SK-N-SH (cell line): ENCODE data around the gene MLEC. TPM values are rescaled to one million over a fixed set of nuclear protein-coding genes. Genes with fewer than 3 reads are reported as not detected.

Experiments
- CTCF ChIA-PET: fragments of 300-600, 350-600 bp; formaldehyde crosslinking; extraction: SDS; loops from one replicate; lab custom pipeline; 2021; lab: Yijun Ruan, JAX
- POLR2A ChIA-PET: fragments of 350-600 bp; sonication (Branson Sonifier 250); formaldehyde crosslinking; extraction: SDS; loops from one replicate; lab custom pipeline; 2020; ENCODE audit warnings: antibody characterized with exemption, inconsistent platforms; lab: Yijun Ruan, JAX
- DNase-seq: peaks from one replicate; pipeline ENCODE4 v3.0.0; 2012
- H2AFZ ChIP-seq: fragments of 200-600 bp; sonication (generic); 2 replicates; pipeline ENCODE4 v1.8.1; 2016; ENCODE audit warnings: antibody characterized with exemption, mild to moderate bottlenecking, low read depth
- H3F3A ChIP-seq: fragments of 200-600 bp; sonication (generic); replicated peaks from 2 replicates; pipeline ENCODE3; 2016; ENCODE audit warnings: antibody characterized with exemption, mild to moderate bottlenecking; ENCODE audit not compliant: insufficient read depth
- H3K27ac ChIP-seq, 2 experiments: fragments of 200-500 bp in 1 of 2; fragments of 200-600 bp in 1 of 2; sonication (Bioruptor generic) in 1 of 2; sonication (generic), shearing (Covaris generic) in 1 of 2; 2 replicates each; pipeline versions ENCODE4 v1.5.1 to v1.6.1; 2014 to 2016; ENCODE audit warnings: low read depth in 2 of 2, inconsistent platforms in 1 of 2, low read length in 1 of 2, mild to moderate bottlenecking in 1 of 2, mixed read lengths in 1 of 2
- H3K27me3 ChIP-seq: fragments of 200-600 bp; sonication (generic), shearing (Covaris generic); 2 replicates; pipeline ENCODE4 v1.6.1; 2016; ENCODE audit warnings: mixed run types; ENCODE audit not compliant: insufficient read depth
- H3K36me3 ChIP-seq, 2 experiments: fragments of 200-500 bp in 1 of 2; fragments of 200-600 bp in 1 of 2; sonication (Bioruptor generic) in 1 of 2; sonication (generic) in 1 of 2; replicated peaks in 1 of 2; 2 replicates each; pipeline versions ENCODE3 to v1.5.1; 2014 to 2016; ENCODE audit warnings: low read length in 1 of 2, mild to moderate bottlenecking in 1 of 2; ENCODE audit not compliant: insufficient read depth in 2 of 2, control insufficient read depth in 1 of 2
- H3K4me1 ChIP-seq, 2 experiments: fragments of 200-500 bp in 1 of 2; fragments of 200-600 bp in 1 of 2; sonication (Bioruptor generic) in 1 of 2; sonication (generic), shearing (Covaris generic) in 1 of 2; 2 replicates each; pipeline versions ENCODE4 v1.5.1 to v1.6.1; 2014 to 2016; ENCODE audit warnings: low read depth in 1 of 2, low read length in 1 of 2, mixed run types in 1 of 2; ENCODE audit not compliant: insufficient read depth in 2 of 2, control insufficient read depth in 1 of 2
- H3K4me2 ChIP-seq: fragments of 200-600 bp; sonication (generic), shearing (Covaris generic); 2 replicates; pipeline ENCODE4 v1.6.1; 2017; ENCODE audit warnings: mixed run types
- H3K4me3 ChIP-seq, 2 experiments: fragments of 200-500 bp in 1 of 2; fragments of 200-600 bp in 1 of 2; sonication (Bioruptor generic) in 1 of 2; sonication (generic), shearing (Covaris generic) in 1 of 2; 2 replicates each; pipeline versions ENCODE4 v1.5.1 to v1.8.1; 2014 to 2016; ENCODE audit warnings: low read depth in 2 of 2, inconsistent platforms in 1 of 2, low read length in 1 of 2, mild to moderate bottlenecking in 1 of 2, mixed read lengths in 1 of 2, moderate library complexity in 1 of 2
- H3K79me2 ChIP-seq: fragments of 200-600 bp; sonication (generic); 2 replicates; pipeline ENCODE4 v1.8.1; 2017; ENCODE audit warnings: mild to moderate bottlenecking; ENCODE audit not compliant: insufficient read depth
- H3K9ac ChIP-seq: fragments of 200-600 bp; sonication (generic); 2 replicates; pipeline ENCODE4 v1.6.1; 2017; ENCODE audit warnings: mixed run types
- H3K9me2 ChIP-seq: fragments of 200-600 bp; sonication (generic); 2 replicates; pipeline ENCODE4 v1.6.1; 2017; ENCODE audit warnings: mixed run types
- H3K9me3 ChIP-seq: fragments of 200-600 bp; sonication (generic); 2 replicates; pipeline ENCODE4 v1.6.1; 2017; ENCODE audit warnings: mixed run types, mild to moderate bottlenecking, moderate library complexity
- H4K20me1 ChIP-seq: fragments of 200-600 bp; sonication (generic); 2 replicates; pipeline ENCODE4 v1.6.1; 2017; ENCODE audit warnings: mild to moderate bottlenecking, mixed run types; ENCODE audit not compliant: insufficient read depth
- CHD2 ChIP-seq: fragments of 150-350 bp; IDR thresholded peaks from 2 replicates; pipeline ENCODE4 v1.6.1; 2018; ENCODE audit warnings: low read length; ENCODE audit not compliant: partially characterized antibody
- FOSL2 ChIP-seq: IDR thresholded peaks from 2 replicates; pipeline ENCODE4 v1.4.0; 2012; ENCODE audit warnings: low read depth, mild to moderate bottlenecking, moderate library complexity, borderline replicate concordance
- FOXJ3 ChIP-seq: sonication (generic); formaldehyde crosslinking; IDR thresholded peaks from 2 replicates; pipeline ENCODE4 v1.5.1; 2020; ENCODE audit warnings: mild to moderate bottlenecking, missing genetic modification reagents
- FOXM1 ChIP-seq: IDR thresholded peaks from 2 replicates; pipeline ENCODE4 v1.4.0; 2012; ENCODE audit warnings: low read depth, mild to moderate bottlenecking
- GABPA ChIP-seq: IDR thresholded peaks from 2 replicates; pipeline ENCODE4 v1.4.0; 2012; ENCODE audit warnings: low read depth, mild to moderate bottlenecking
- JUND ChIP-seq: IDR thresholded peaks from 2 replicates; pipeline ENCODE4 v1.4.0; 2012
- MEF2A ChIP-seq: IDR thresholded peaks from 2 replicates; pipeline ENCODE4 v1.4.0; 2012; ENCODE audit warnings: low read depth, borderline replicate concordance
- NFIC ChIP-seq: IDR thresholded peaks from 2 replicates; pipeline ENCODE4 v1.4.0; 2012; ENCODE audit warnings: borderline replicate concordance
- NRF1 ChIP-seq: IDR thresholded peaks from 2 replicates; pipeline ENCODE4 v1.6.1; 2012; ENCODE audit warnings: low read depth, mild to moderate bottlenecking, low read length
- POLR2AphosphoS5 ChIP-seq: IDR thresholded peaks from 2 replicates; pipeline ENCODE4 v1.6.1; 2012; ENCODE audit warnings: low read depth, low read length
- RXRA ChIP-seq: IDR thresholded peaks from 2 replicates; pipeline ENCODE4 v1.4.0; 2012; ENCODE audit warnings: low read depth, mild to moderate bottlenecking, borderline replicate concordance
- SMC3 ChIP-seq: IDR thresholded peaks from 2 replicates; pipeline ENCODE4 v1.6.1; 2012; ENCODE audit warnings: low read depth, low read length, improper control_type of control experiment
- TEAD4 ChIP-seq: IDR thresholded peaks from 2 replicates; pipeline ENCODE4 v1.4.0; 2012; ENCODE audit warnings: mild to moderate bottlenecking, borderline replicate concordance; ENCODE audit not compliant: insufficient read depth
- WGBS: methylation state at CpG from one replicate; pipeline ENCODE4 v1.1.6; 2017; ENCODE audit warnings: low lambda C conversion rate; 5-methylcytosine and 5-hydroxymethylcytosine counted together
- polyA plus RNA-seq, 3 experiments: library from polyadenylated mRNA; depleted of rRNA; stranded (reverse); fragments of >200 nt; gene quantifications; 2 replicates each; pipeline ENCODE4 v1.2.3, GENCODE V29; 2012
- TF ChIP-seq, protein P1 (sequence below): IDR thresholded peaks from 2 replicates; pipeline ENCODE4 v1.6.1; 2012; ENCODE audit warnings: mild to moderate bottlenecking, low read depth, low read length, moderate library complexity
- TF ChIP-seq, protein P2 (sequence below): IDR thresholded peaks from 2 replicates; pipeline ENCODE4 v1.4.0; 2012; ENCODE audit warnings: low read depth
- TF ChIP-seq, protein P3 (sequence below): fragments of 150-350 bp; IDR thresholded peaks from 2 replicates; pipeline ENCODE4 v1.6.1; 2017; ENCODE audit warnings: antibody characterized with exemption, low read length, low read depth, borderline replicate concordance
- TF ChIP-seq, protein P4 (sequence below): fragments of 200-600 bp; sonication (generic); IDR thresholded peaks from 2 replicates; pipeline ENCODE4 v1.6.1; 2017; ENCODE audit warnings: antibody characterized with exemption, mild to moderate bottlenecking, moderate library complexity

The MLEC gene
- polyA plus RNA-seq, 1 of the 3 experiments (the other 2 are of a cell fraction), result 23.4 TPM

DNA sequence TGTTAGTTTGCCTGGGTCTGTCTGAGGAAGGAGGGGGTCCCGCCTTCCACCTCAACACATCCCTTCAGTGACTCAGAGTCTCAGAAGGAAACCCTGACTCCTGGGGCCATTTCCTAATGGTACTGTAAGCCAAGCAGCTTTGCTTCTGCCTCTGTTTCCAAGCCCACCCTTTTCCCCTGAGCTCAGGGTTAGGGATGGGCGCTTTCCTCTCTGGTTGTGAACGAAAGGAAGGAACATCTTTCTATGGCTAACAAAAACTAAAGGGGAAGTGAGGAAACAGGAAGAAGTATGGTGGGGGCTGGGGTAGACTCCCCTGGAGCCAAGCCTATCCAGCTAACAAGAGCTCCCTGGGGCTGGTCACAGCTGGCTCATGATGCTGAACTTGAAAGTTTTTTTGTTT, 11.7 kb downstream of the MLEC start (continued):
- TF ChIP-seq, protein P1, sequence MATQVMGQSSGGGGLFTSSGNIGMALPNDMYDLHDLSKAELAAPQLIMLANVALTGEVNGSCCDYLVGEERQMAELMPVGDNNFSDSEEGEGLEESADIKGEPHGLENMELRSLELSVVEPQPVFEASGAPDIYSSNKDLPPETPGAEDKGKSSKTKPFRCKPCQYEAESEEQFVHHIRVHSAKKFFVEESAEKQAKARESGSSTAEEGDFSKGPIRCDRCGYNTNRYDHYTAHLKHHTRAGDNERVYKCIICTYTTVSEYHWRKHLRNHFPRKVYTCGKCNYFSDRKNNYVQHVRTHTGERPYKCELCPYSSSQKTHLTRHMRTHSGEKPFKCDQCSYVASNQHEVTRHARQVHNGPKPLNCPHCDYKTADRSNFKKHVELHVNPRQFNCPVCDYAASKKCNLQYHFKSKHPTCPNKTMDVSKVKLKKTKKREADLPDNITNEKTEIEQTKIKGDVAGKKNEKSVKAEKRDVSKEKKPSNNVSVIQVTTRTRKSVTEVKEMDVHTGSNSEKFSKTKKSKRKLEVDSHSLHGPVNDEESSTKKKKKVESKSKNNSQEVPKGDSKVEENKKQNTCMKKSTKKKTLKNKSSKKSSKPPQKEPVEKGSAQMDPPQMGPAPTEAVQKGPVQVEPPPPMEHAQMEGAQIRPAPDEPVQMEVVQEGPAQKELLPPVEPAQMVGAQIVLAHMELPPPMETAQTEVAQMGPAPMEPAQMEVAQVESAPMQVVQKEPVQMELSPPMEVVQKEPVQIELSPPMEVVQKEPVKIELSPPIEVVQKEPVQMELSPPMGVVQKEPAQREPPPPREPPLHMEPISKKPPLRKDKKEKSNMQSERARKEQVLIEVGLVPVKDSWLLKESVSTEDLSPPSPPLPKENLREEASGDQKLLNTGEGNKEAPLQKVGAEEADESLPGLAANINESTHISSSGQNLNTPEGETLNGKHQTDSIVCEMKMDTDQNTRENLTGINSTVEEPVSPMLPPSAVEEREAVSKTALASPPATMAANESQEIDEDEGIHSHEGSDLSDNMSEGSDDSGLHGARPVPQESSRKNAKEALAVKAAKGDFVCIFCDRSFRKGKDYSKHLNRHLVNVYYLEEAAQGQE, result no peak
- TF ChIP-seq GABPA (no peak), RXRA (no peak), SMC3 (no peak), POLR2AphosphoS5 (no peak), FOSL2 (no peak), NRF1 (no peak)

DNA sequence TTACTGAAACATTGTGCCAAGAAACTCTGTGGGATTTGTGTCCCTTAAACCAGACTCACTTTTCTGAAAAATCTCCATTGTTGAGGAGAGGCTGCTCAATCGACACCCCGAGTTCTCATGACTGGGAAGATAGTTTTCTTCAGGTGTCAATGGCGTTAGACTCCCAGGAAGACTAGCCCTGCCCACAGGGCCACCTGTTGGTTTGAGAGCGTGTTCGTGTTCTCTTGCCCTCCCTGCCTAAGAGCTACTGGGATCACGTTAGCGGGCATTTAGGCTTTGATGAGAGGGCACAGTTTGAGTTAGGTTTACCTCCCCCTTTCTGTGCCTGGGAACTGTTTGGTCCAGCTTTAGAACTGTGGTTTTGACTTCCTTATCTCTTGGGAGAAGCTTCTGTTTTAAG, 12.6 kb downstream of the MLEC start:
- DNase-seq, result no peak
- no peak overlapping the region for H3K4me3 ChIP-seq
- TF ChIP-seq FOXM1 (no peak), NFIC (no peak), TEAD4 (no peak), CHD2 (no peak), FOXJ3 (no peak), JUND (no peak), MEF2A (no peak)
- TF ChIP-seq, protein P2, sequence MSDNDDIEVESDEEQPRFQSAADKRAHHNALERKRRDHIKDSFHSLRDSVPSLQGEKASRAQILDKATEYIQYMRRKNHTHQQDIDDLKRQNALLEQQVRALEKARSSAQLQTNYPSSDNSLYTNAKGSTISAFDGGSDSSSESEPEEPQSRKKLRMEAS, result no peak
- TF ChIP-seq, protein P3, sequence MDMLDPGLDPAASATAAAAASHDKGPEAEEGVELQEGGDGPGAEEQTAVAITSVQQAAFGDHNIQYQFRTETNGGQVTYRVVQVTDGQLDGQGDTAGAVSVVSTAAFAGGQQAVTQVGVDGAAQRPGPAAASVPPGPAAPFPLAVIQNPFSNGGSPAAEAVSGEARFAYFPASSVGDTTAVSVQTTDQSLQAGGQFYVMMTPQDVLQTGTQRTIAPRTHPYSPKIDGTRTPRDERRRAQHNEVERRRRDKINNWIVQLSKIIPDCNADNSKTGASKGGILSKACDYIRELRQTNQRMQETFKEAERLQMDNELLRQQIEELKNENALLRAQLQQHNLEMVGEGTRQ, result no peak
- TF ChIP-seq, protein P4, sequence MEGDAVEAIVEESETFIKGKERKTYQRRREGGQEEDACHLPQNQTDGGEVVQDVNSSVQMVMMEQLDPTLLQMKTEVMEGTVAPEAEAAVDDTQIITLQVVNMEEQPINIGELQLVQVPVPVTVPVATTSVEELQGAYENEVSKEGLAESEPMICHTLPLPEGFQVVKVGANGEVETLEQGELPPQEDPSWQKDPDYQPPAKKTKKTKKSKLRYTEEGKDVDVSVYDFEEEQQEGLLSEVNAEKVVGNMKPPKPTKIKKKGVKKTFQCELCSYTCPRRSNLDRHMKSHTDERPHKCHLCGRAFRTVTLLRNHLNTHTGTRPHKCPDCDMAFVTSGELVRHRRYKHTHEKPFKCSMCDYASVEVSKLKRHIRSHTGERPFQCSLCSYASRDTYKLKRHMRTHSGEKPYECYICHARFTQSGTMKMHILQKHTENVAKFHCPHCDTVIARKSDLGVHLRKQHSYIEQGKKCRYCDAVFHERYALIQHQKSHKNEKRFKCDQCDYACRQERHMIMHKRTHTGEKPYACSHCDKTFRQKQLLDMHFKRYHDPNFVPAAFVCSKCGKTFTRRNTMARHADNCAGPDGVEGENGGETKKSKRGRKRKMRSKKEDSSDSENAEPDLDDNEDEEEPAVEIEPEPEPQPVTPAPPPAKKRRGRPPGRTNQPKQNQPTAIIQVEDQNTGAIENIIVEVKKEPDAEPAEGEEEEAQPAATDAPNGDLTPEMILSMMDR, result no peak
- H2AFZ ChIP-seq, result no peak overlapping the region
- POLR2A ChIA-PET, result no interaction called here
- no peaks in the 10 kb centered on the region for H3K79me2 ChIP-seq
- CTCF ChIA-PET, result interaction anchor here (1.2 to 2.7 kb wide), 4 partner anchors 8 to 272 kb away, joined by 3 to 10 read pairs (median 6); no protein-coding TSS in a partner anchor
- no peaks in the 10 kb centered on the region; a peak in 1 of 4 replicates for H3K4me1 ChIP-seq
- H3K9ac ChIP-seq, result no peak overlapping the region
- H3F3A ChIP-seq, result no peaks in the 10 kb centered on the region
- H3K36me3 ChIP-seq, result peaks cover 13 to 71% of the 10 kb centered on the region in 2 experiments
- H3K4me2 ChIP-seq, result no peak overlapping the region
- no peaks in the 10 kb centered on the region for H3K9me3 ChIP-seq
- 95% methylated on average over 7 of the region's 7 CpGs for WGBS
- H3K27me3 ChIP-seq, result no peaks in the 10 kb centered on the region
- H4K20me1 ChIP-seq, result no peaks in the 10 kb centered on the region
- H3K27ac ChIP-seq, result no peak overlapping the region
- no peaks in the 10 kb centered on the region for H3K9me2 ChIP-seq
